ENCODE results near the gene DPP6.

The DPP6 gene

DNA sequence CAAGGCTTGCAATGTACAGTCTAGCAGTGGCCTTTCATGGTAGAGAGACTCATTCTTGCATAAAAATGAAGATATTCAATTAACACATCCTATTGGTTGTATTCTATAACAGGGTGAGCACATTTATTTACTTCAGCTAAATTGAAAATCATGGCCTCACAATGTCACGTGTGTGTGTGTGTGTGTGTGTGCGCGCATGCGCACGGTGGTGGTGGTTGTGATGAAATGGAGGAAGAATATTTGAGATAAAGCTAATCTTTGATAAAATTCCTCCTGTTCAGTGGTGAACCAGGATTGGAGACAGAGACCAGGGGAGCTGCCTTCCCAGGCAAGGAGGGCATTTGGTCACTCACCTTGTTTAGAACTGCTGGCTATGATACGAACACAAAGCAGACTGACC lies 199.8 kb downstream of the DPP6 start:
- CTCF ChIA-PET = interaction anchor here (0.9 kb wide), 1 partner anchor 12 kb away, joined by 3 read pairs; no protein-coding TSS in a partner anchor
- POLR2A ChIA-PET = no interaction called here
- no peak for DNase-seq (ENCODE audit: extremely low spot score)
- TF ChIP-seq, protein P1, sequence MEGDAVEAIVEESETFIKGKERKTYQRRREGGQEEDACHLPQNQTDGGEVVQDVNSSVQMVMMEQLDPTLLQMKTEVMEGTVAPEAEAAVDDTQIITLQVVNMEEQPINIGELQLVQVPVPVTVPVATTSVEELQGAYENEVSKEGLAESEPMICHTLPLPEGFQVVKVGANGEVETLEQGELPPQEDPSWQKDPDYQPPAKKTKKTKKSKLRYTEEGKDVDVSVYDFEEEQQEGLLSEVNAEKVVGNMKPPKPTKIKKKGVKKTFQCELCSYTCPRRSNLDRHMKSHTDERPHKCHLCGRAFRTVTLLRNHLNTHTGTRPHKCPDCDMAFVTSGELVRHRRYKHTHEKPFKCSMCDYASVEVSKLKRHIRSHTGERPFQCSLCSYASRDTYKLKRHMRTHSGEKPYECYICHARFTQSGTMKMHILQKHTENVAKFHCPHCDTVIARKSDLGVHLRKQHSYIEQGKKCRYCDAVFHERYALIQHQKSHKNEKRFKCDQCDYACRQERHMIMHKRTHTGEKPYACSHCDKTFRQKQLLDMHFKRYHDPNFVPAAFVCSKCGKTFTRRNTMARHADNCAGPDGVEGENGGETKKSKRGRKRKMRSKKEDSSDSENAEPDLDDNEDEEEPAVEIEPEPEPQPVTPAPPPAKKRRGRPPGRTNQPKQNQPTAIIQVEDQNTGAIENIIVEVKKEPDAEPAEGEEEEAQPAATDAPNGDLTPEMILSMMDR (IDR thresholded peaks at IDR 0.05; ENCODE audit: control extremely low read depth, extremely low read depth, low read depth, missing control alignments) = no peak

DNA sequence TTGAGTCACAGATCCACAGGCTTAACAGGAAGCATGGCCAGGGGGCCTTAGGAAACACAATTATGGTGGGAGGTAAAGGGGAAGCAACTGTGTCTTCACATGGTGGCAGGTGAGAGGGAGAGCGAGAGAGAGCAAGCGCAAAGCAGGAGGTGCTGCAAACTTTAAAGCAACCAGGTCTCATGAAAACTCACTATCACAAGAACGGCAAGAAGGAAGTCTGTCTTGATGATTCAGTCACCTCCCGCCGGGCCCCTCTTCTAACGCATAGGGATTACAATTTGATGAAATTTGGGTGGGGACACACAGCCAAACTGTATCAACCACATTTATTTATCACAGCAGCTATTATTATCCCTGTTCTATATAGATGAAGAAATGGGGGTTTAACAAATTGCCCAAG lies 201.6 kb downstream of the DPP6 start:
- no peak for DNase-seq (ENCODE audit: extremely low spot score)
- POLR2A ChIA-PET = no interaction called here
- CTCF ChIA-PET = interaction anchor here (1.0 kb wide), 1 partner anchor 30 kb away, joined by 3 read pairs; no protein-coding TSS in a partner anchor
- TF ChIP-seq, protein P1 (IDR thresholded peaks at IDR 0.05; ENCODE audit: control extremely low read depth, extremely low read depth, low read depth, missing control alignments) = no peak

DNA sequence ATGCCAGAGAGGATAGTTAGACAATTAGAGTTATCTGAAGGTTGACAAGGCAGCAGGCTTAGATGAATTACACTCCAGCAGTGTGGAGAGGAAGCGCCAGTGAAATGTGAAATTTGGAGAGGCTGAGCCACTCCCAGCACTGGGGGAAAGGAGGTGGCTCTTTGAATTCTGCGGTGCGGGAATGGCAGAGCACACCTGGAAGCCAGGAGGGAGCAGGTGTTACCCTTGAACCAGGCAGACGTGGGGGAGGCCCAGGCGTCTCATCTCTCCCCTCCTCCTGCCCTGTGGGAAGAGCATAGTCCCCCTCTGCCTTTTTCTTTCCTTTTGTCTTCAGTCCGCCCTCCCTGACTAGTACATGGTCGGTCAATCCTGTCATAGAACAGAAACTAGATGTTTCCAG lies 203.1 kb downstream of the DPP6 start:
- POLR2A ChIA-PET = no interaction called here
- TF ChIP-seq, protein P1 (IDR thresholded peaks at IDR 0.05; ENCODE audit: control extremely low read depth, extremely low read depth, low read depth, missing control alignments) = no peak
- no peak for DNase-seq (ENCODE audit: extremely low spot score)
- CTCF ChIA-PET = no interaction called here

DNA sequence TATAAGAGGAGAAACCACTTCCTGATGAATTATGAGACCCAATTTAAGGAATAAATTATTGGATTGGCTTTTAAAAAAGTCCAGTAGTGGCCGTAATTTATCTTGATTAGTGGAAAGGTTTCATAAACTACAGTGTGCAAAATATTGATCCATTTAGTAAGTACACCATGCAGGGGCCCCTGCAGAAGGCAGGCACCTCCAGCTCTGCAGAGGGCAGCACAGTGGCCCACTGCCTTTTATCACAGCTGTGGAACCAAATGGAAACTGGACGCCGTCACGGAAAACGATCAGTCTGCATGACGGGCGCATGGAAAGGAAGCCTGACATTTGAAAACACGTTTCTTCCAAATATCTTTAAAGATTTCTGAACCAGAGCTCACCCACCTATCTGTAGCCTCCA lies 204.0 kb downstream of the DPP6 start:
- TF ChIP-seq, protein P1 (IDR thresholded peaks at IDR 0.05; ENCODE audit: control extremely low read depth, extremely low read depth, low read depth, missing control alignments) = no peak
- CTCF ChIA-PET = no interaction called here
- POLR2A ChIA-PET = no interaction called here
- DNase-seq (ENCODE audit: extremely low spot score) = no peak

DNA sequence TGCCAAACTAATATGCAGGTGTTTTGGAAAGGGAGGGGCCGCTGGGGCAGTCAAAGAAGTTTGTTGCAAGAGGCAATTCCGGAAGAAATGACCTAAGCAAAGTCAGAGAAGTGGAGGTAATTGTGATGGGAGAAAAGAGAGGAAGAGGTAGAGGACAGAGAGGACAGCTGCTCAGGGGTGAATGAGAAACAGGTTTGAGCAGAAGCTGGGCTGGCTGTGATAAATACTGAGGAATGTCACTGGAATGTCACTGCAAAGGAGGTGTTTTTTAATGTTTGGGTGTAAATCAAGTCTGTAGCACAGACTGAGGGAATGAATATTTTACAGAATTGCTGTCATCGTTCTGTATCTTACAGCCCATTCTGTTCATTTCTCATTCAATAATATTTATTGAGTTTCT lies 207.2 kb downstream of the DPP6 start:
- ChIA-PET CTCF (no interaction called here), POLR2A (interaction anchor here (0.5 kb wide), 1 partner anchor 571 kb away, joined by 4 read pairs; no protein-coding TSS in a partner anchor)
- TF ChIP-seq, protein P1 (IDR thresholded peaks at IDR 0.05; ENCODE audit: control extremely low read depth, extremely low read depth, low read depth, missing control alignments) = no peak
- DNase-seq (ENCODE audit: extremely low spot score) = no peak

DNA sequence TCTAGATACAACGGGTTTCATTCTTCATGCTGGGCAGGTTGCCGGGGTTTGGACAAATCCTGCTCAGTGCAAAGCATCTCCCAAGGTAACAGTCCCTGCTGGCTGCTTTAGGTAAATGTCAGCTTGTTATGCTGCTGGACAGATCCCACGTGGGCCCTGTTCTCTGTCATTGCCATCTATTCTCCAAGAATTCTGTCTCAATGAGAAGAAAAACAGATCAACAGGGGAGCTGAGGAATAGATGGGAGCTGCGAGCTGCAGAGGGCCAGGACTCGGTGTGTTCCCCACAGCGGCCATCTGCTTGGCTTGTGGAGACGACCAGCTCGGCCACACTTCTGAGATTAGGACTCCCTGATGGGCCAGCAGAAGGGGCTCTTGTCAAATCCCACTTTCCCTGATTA lies 235.2 kb downstream of the DPP6 start:
- TF ChIP-seq, protein P1 (IDR thresholded peaks at IDR 0.05; ENCODE audit: control extremely low read depth, extremely low read depth, low read depth, missing control alignments) = no peak
- ChIA-PET CTCF (no interaction called here), POLR2A (no interaction called here)
- no peak for DNase-seq (ENCODE audit: extremely low spot score)

DNA sequence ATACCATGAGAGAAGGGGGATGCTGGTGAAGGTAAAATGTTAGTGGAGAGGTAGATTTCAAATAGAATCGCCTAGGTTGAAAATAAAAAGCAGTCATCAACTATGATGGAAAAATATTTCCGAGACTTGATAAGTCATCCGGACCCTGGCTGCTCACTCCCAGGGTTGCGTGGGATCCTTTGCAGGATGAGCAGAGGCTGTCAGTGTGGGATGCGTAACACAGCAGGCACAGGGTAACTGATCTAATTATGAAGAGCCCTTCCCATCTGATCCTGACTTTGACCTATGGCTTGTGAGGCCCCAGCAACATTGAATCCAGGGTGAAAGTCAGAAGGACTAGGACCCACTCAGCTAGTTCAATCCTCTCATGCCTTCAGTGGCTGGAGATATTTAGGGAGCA lies 236.9 kb downstream of the DPP6 start:
- ChIA-PET CTCF (no interaction called here), POLR2A (no interaction called here)
- no peak for DNase-seq (ENCODE audit: extremely low spot score)
- TF ChIP-seq, protein P1 (IDR thresholded peaks at IDR 0.05; ENCODE audit: control extremely low read depth, extremely low read depth, low read depth, missing control alignments) = no peak

Measured in GM10248 (cell line).